ENCODE results near the gene TNRC6C.

TNRC6C gene

GRCh38 chr17:78143214-78144146 is 185.0 kb downstream of the TNRC6C start:
- DNase-seq = no peak

GRCh38 chr17:78144147-78144719 is 185.7 kb downstream of the TNRC6C start:
- DNase-seq = no peak

GRCh38 chr17:78144736-78145641 is 186.5 kb downstream of the TNRC6C start:
- no peak for DNase-seq

- no peak for DNase-seq
Measured at GRCh38 chr17:78146471-78146869, 188.0 kb downstream of the TNRC6C start.

- no peak for DNase-seq
Measured at GRCh38 chr17:78146881-78147280, 188.4 kb downstream of the TNRC6C start.

- no peak for DNase-seq
Measured at GRCh38 chr17:78147315-78147998, 189.0 kb downstream of the TNRC6C start.

GRCh38 chr17:78148286-78149016 is 189.9 kb downstream of the TNRC6C start:
- no peak for DNase-seq

GRCh38 chr17:78151514-78152008 is 193.1 kb downstream of the TNRC6C start:
- DNase-seq = no peak

GRCh38 chr17:78154903-78155811 is 196.7 kb downstream of the TNRC6C start:
- DNase-seq = no peak

Data from NCI-H1048 (cell line).